ENCODE data around the gene REPS1. TPM values are rescaled to one million over a fixed set of nuclear protein-coding genes. Genes with fewer than 3 reads are reported as not detected.

The REPS1 gene
- total RNA-seq, 1 experiment from 2014 or later: 55.1 TPM

GRCh38 chr6:138923561-138923960, 64.5 kb downstream of the REPS1 start (continued):
- TF ChIP-seq SP1 (CRISPR knock-in tag; conservative IDR thresholded peaks at IDR 0.05): no peak
- TF ChIP-seq FOXJ3 (CRISPR knock-in tag; IDR thresholded peaks at IDR 0.05; ENCODE audit: borderline replicate concordance): no peak
- TF ChIP-seq TEAD4 (CRISPR knock-in tag; IDR thresholded peaks at IDR 0.05): no peak
- TF ChIP-seq ZMAT4 (CRISPR knock-in tag; IDR thresholded peaks at IDR 0.05): no peak
- no peak for TF ChIP-seq PRRX2 (CRISPR knock-in tag; IDR thresholded peaks at IDR 0.05)
- no peak for TF ChIP-seq ATF6 (CRISPR knock-in tag; IDR thresholded peaks at IDR 0.05)
- TF ChIP-seq JAZF1 (CRISPR knock-in tag; IDR thresholded peaks at IDR 0.05): no peak

GRCh38 chr6:138920906-138921305, 67.1 kb downstream of the REPS1 start:
- ChIA-PET POLR2A (no interaction called here), CTCF (interaction anchor here (1.2 kb wide), 1 partner anchor 105 kb away, joined by 3 read pairs; no protein-coding TSS in a partner anchor)
- no peak for TF ChIP-seq CDX4 (CRISPR knock-in tag; IDR thresholded peaks at IDR 0.05; ENCODE audit: borderline replicate concordance)
- no peak for TF ChIP-seq MAX (CRISPR knock-in tag; IDR thresholded peaks at IDR 0.05)
- TF ChIP-seq JUN (CRISPR knock-in tag; IDR thresholded peaks at IDR 0.05): no peak
- no peak for TF ChIP-seq MYBL2 (CRISPR knock-in tag; IDR thresholded peaks at IDR 0.05)
- no peak for TF ChIP-seq PRRX2 (CRISPR knock-in tag; IDR thresholded peaks at IDR 0.05)
- TF ChIP-seq JAZF1 (CRISPR knock-in tag; IDR thresholded peaks at IDR 0.05): no peak
- TF ChIP-seq ZSCAN18 (CRISPR knock-in tag; IDR thresholded peaks at IDR 0.05): no peak
- no peak for TF ChIP-seq GABPB1 (CRISPR knock-in tag; IDR thresholded peaks at IDR 0.05)
- TF ChIP-seq ZNF423 (CRISPR knock-in tag; IDR thresholded peaks at IDR 0.05): no peak
- no peak for TF ChIP-seq FOXP4 (CRISPR knock-in tag; IDR thresholded peaks at IDR 0.05)
- H3K27ac Mint-ChIP-seq: no peak overlapping the region; the same call in 1 of the 2 replicates
- peaks cover 15% of the 10 kb centered on the region for H3K36me3 Mint-ChIP-seq
- no peak for DNase-seq (ENCODE audit: low spot score)
- H3K27me3 Mint-ChIP-seq (ENCODE audit: low read depth): no peaks in the 10 kb centered on the region
- no peaks in the 10 kb centered on the region; the same call in 1 of the 2 replicates for H3K4me1 Mint-ChIP-seq
- no peak overlapping the region for H3K4me3 Mint-ChIP-seq
- ATAC-seq: no peak
- H3K9me3 Mint-ChIP-seq: 0 out of 2 replicates have a peak, but pooled peaks cover 3% of the 10 kb centered on the region

- ChIA-PET CTCF (no interaction called here), POLR2A (no interaction called here)
- ATAC-seq (no peak), DNase-seq (ENCODE audit: low spot score) (no peak)
- H3K27me3 Mint-ChIP-seq (ENCODE audit: low read depth): no peaks in the 10 kb centered on the region
- H3K4me3 Mint-ChIP-seq: no peak overlapping the region
- H3K27ac Mint-ChIP-seq: no peak overlapping the region
- H3K4me1 Mint-ChIP-seq: no peaks in the 10 kb centered on the region
- no peaks in the 10 kb centered on the region for H3K9me3 Mint-ChIP-seq
- peaks cover 48% of the 10 kb centered on the region for H3K36me3 Mint-ChIP-seq
- TF ChIP-seq ARID4B (CRISPR knock-in tag; IDR thresholded peaks at IDR 0.05; ENCODE audit: borderline replicate concordance) (no peak), ZNF416 (CRISPR knock-in tag; IDR thresholded peaks at IDR 0.05) (no peak), ZNF423 (CRISPR knock-in tag; IDR thresholded peaks at IDR 0.05) (no peak), ZNF281 (CRISPR knock-in tag; IDR thresholded peaks at IDR 0.05) (no peak), FOXK1 (CRISPR knock-in tag; IDR thresholded peaks at IDR 0.05) (no peak), HMGA2 (CRISPR knock-in tag; IDR thresholded peaks at IDR 0.05) (no peak)
These were observed 73.4 kb downstream of the REPS1 start for GRCh38 chr6:138914701-138915100.
